Hepatocyte (in vitro differentiated cells): Measurements from ENCODE around the gene CISD2. TPM values are rescaled to one million over a fixed set of nuclear protein-coding genes. Genes with fewer than 3 reads are reported as not detected.
A peak's percentile ranks its signal among the peaks of the same experiment; 100 is the strongest.

Experiments used
- DNase-seq: peaks from one replicate; pipeline ENCODE4 v3.0.0-alpha.2; 2016; ENCODE audit warnings: low spot score
- H2AFZ ChIP-seq: fragments of 200-600 bp; sonication (generic); 2 replicates; pipeline ENCODE4 v1.6.0; 2016; ENCODE audit warnings: antibody characterized with exemption, mild to moderate bottlenecking
- H3K27ac ChIP-seq: fragments of 200-600 bp; sonication (generic); 2 replicates; pipeline ENCODE4 v1.5.1; 2016; ENCODE audit warnings: mild to moderate bottlenecking
- H3K27me3 ChIP-seq: fragments of 200-600 bp; sonication (generic); 2 replicates; pipeline ENCODE4 v1.6.1; 2016
- H3K36me3 ChIP-seq: fragments of 200-600 bp; sonication (generic); replicated peaks from 2 replicates; pipeline ENCODE4 v1.5.1; 2016; ENCODE audit warnings: low read depth; ENCODE audit not compliant: insufficient read depth
- H3K4me1 ChIP-seq: fragments of 200-600 bp; sonication (generic); 2 replicates; pipeline ENCODE4 v1.5.1; 2016; ENCODE audit warnings: mild to moderate bottlenecking, moderate library complexity; ENCODE audit not compliant: insufficient read depth
- H3K4me2 ChIP-seq: fragments of 200-600 bp; sonication (generic); 2 replicates; pipeline ENCODE4 v1.6.0; 2016
- H3K4me3 ChIP-seq: fragments of 200-600 bp; sonication (generic); 2 replicates; pipeline ENCODE4 v1.5.1; 2016; ENCODE audit warnings: mild to moderate bottlenecking
- H3K79me2 ChIP-seq: fragments of 200-600 bp; sonication (generic); 2 replicates; pipeline ENCODE4 v1.6.0; 2017; ENCODE audit warnings: mild to moderate bottlenecking
- H3K9me2 ChIP-seq: fragments of 200-600 bp; sonication (generic); replicated peaks from 2 replicates; pipeline ENCODE4 v1.6.0; 2017; ENCODE audit warnings: mild to moderate bottlenecking; ENCODE audit not compliant: insufficient read depth
- H3K9me3 ChIP-seq: fragments of 200-600 bp; sonication (generic); 2 replicates; pipeline ENCODE4 v1.5.1; 2016; ENCODE audit warnings: low read depth, mild to moderate bottlenecking
- H4K20me1 ChIP-seq: fragments of 200-600 bp; sonication (generic); 2 replicates; pipeline ENCODE4 v1.6.0; 2016; ENCODE audit warnings: mild to moderate bottlenecking; ENCODE audit not compliant: insufficient read depth, poor library complexity, severe bottlenecking
- EZH2 ChIP-seq: fragments of 200-600 bp; sonication (generic); IDR thresholded peaks from 2 replicates; pipeline ENCODE4 v1.6.1; 2016; ENCODE audit warnings: antibody characterized with exemption, mild to moderate bottlenecking, borderline replicate concordance
- EZH2phosphoT487 ChIP-seq: fragments of 200-600 bp; sonication (generic); IDR thresholded peaks from one replicate; pipeline ENCODE4 v1.6.1; 2018; ENCODE audit warnings: antibody characterized with exemption, mild to moderate bottlenecking, low read depth, moderate library complexity; ENCODE audit not compliant: unreplicated experiment, severe bottlenecking
- WGBS: methylation state at CpG from one replicate; pipeline ENCODE4 v1.1.6; 2016; ENCODE audit warnings: low lambda C conversion rate; ENCODE audit errors: missing lambda C conversion rate; 5-methylcytosine and 5-hydroxymethylcytosine counted together
- polyA plus RNA-seq: library from polyadenylated mRNA; unstranded; fragments of >200 nt; fragmentation: Nextera tagmentation; extraction: Ambion mirVana; gene quantifications from 2 replicates; pipeline ENCODE4 v1.2.1, GENCODE V29; 2016
- total RNA-seq: library from RNA; depleted of rRNA; stranded (reverse); fragments of >200 nt; gene quantifications from 2 replicates; pipeline ENCODE4 v1.2.3, GENCODE V29; 2014
- TF ChIP-seq, protein P1 (sequence below): fragments of 200-600 bp; sonication (generic); IDR thresholded peaks from 2 replicates; pipeline ENCODE4 v1.5.1; 2016; ENCODE audit warnings: antibody characterized with exemption, mild to moderate bottlenecking; ENCODE audit not compliant: poor library complexity

The CISD2 gene
- total and polyA plus RNA-seq, 2 experiments from 2014 or later: 58.4 to 76.7 TPM

GRCh38 chr4:102827674-102828496 lies 40.9 kb upstream of the CISD2 start:
- H3K27me3 ChIP-seq: no peaks in the 10 kb centered on the region
- peaks cover 66% of the 10 kb centered on the region for H3K79me2 ChIP-seq
- H3K4me3 ChIP-seq: peak overlapping the region; percentile 74
- H3K9me3 ChIP-seq: no peaks in the 10 kb centered on the region
- peak overlapping the region; percentile 75 for H3K4me2 ChIP-seq
- H4K20me1 ChIP-seq: peaks cover 36% of the 10 kb centered on the region
- peak overlapping the region; percentile 100 for H3K27ac ChIP-seq
- peak overlapping the region; percentile 32 for H2AFZ ChIP-seq
- no peaks in the 10 kb centered on the region for H3K9me2 ChIP-seq
- 2% methylated on average over 41 of the region's 50 CpGs for WGBS
- H3K36me3 ChIP-seq: no peaks in the 10 kb centered on the region
- peak; percentile 100 for DNase-seq
- no peak for TF ChIP-seq EZH2
- no peak for TF ChIP-seq EZH2phosphoT487
- TF ChIP-seq, protein P1, sequence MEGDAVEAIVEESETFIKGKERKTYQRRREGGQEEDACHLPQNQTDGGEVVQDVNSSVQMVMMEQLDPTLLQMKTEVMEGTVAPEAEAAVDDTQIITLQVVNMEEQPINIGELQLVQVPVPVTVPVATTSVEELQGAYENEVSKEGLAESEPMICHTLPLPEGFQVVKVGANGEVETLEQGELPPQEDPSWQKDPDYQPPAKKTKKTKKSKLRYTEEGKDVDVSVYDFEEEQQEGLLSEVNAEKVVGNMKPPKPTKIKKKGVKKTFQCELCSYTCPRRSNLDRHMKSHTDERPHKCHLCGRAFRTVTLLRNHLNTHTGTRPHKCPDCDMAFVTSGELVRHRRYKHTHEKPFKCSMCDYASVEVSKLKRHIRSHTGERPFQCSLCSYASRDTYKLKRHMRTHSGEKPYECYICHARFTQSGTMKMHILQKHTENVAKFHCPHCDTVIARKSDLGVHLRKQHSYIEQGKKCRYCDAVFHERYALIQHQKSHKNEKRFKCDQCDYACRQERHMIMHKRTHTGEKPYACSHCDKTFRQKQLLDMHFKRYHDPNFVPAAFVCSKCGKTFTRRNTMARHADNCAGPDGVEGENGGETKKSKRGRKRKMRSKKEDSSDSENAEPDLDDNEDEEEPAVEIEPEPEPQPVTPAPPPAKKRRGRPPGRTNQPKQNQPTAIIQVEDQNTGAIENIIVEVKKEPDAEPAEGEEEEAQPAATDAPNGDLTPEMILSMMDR: no peak
- peaks cover 13% of the 10 kb centered on the region for H3K4me1 ChIP-seq

DNA sequence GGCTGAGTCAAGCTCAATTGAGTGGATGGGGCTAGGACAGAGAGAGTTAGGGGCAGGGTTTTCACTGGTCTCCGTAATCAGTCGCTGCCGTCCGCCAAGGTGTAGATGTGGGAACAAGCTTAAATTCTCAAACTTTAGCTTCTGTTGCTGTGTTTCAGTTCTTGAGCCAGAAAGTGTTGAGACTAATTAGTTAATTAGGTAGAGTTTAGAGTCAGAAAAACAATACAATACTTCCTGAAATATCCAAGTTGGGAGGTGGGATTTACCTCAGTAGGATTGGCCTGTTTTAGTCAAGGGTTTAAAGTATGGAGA lies 40.3 kb upstream of the CISD2 start:
- peak overlapping the region; percentile 33 for H3K4me3 ChIP-seq
- H4K20me1 ChIP-seq: peaks cover 30% of the 10 kb centered on the region
- 2% methylated on average over 4 of the region's 4 CpGs for WGBS
- peak overlapping the region; percentile 95 for H3K27ac ChIP-seq
- DNase-seq: no peak
- H3K27me3 ChIP-seq: no peaks in the 10 kb centered on the region
- no peaks in the 10 kb centered on the region for H3K9me2 ChIP-seq
- TF ChIP-seq EZH2: no peak
- TF ChIP-seq EZH2phosphoT487: no peak
- H3K4me1 ChIP-seq: peaks cover 13% of the 10 kb centered on the region
- H2AFZ ChIP-seq: peak overlapping the region; percentile 32
- H3K9me3 ChIP-seq: no peaks in the 10 kb centered on the region
- H3K4me2 ChIP-seq: peak overlapping the region; percentile 75
- no peaks in the 10 kb centered on the region for H3K36me3 ChIP-seq
- peaks cover 60% of the 10 kb centered on the region for H3K79me2 ChIP-seq

DNA sequence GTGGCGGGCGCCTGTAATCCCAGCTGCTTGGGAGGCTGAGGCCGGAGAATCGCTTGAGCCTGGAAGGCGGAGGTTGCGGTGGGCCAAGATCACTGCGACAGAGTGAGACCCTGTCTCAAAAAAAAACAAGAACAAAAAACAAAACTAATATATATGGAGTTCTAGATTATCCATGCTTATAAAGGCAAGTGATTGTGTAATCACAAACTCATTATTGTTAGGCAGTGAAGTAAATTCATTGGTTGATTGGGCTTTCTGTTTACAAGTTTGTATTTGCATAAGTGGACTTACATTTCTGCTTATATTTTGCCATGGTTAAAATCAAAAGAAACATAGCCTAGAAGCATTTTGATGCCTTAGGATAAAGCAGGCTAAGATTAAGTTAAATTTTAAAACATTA lies 39.0 kb upstream of the CISD2 start:
- no peak overlapping the region for H2AFZ ChIP-seq
- peaks cover 9% of the 10 kb centered on the region for H3K4me1 ChIP-seq
- H4K20me1 ChIP-seq: peaks cover 17% of the 10 kb centered on the region
- no peak for TF ChIP-seq EZH2phosphoT487
- H3K4me2 ChIP-seq: peak overlapping the region; percentile 75
- no peaks in the 10 kb centered on the region for H3K27me3 ChIP-seq
- H3K9me2 ChIP-seq: no peaks in the 10 kb centered on the region
- H3K36me3 ChIP-seq: no peaks in the 10 kb centered on the region
- DNase-seq: no peak
- WGBS: 98% methylated on average over 7 of the region's 7 CpGs
- H3K79me2 ChIP-seq: peaks cover 47% of the 10 kb centered on the region
- peak overlapping the region; percentile 95 for H3K27ac ChIP-seq
- no peaks in the 10 kb centered on the region for H3K9me3 ChIP-seq
- no peak overlapping the region for H3K4me3 ChIP-seq

DNA sequence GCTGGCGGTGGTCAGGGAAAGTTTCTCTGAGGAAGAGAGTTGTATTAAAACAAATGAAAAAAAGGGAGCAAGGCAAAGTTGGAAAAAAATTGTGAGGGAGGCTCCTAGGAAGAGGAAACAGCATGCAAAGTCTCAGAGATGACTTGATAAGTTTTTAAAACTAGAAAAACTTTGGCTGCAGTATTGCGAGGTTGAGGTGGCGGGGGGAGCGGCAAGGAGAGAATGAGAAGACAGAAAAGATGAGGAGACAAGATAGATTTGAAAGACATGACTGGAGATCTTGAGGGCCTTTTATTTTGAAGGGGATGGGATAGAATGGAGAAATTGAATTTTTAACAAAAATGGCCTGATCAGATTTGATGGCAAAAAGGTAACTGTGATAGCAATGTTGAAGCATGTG lies 36.7 kb upstream of the CISD2 start:
- Histone ChIP-seq H2AFZ (no peak overlapping the region), H3K9me3 (no peaks in the 10 kb centered on the region), H4K20me1 (no peaks in the 10 kb centered on the region), H3K79me2 (peaks cover 28% of the 10 kb centered on the region), H3K9me2 (no peaks in the 10 kb centered on the region), H3K27ac (no peak overlapping the region), H3K4me3 (no peak overlapping the region), H3K4me1 (peaks cover 9% of the 10 kb centered on the region), H3K36me3 (no peaks in the 10 kb centered on the region), H3K27me3 (no peaks in the 10 kb centered on the region), H3K4me2 (no peak overlapping the region)
- TF ChIP-seq EZH2 (no peak), EZH2phosphoT487 (no peak)
- TF ChIP-seq, protein P1: no peak
- DNase-seq: no peak
- 94% methylated on average over 4 of the region's 4 CpGs for WGBS
